GM12878 (cell line): ENCODE measurements around the gene SCMH1. TPM values are rescaled to one million over a fixed set of nuclear protein-coding genes. Genes with fewer than 3 reads are reported as not detected.

Experiments used
- BHLHE40 ChIP-seq, 2 experiments: fragments of 450-650 bp in 1 of 2; IDR thresholded peaks; 2 replicates each; pipeline ENCODE4 v1.6.1; 2011 to 2017; ENCODE audit warnings: low read depth in 2 of 2, borderline replicate concordance in 1 of 2, improper control_type of control experiment in 1 of 2, low read length in 1 of 2, mild to moderate bottlenecking in 1 of 2
- CHD1 ChIP-seq: IDR thresholded peaks from 2 replicates; pipeline ENCODE4 v1.6.1; 2012; ENCODE audit warnings: low read depth, low read length, improper control_type of control experiment
- CHD2 ChIP-seq: IDR thresholded peaks from 2 replicates; pipeline ENCODE4 v1.6.1; 2011; ENCODE audit warnings: low read depth, low read length, improper control_type of control experiment, borderline replicate concordance
- JUND ChIP-seq: IDR thresholded peaks from 2 replicates; pipeline ENCODE4 v1.6.1; 2012; ENCODE audit warnings: low read depth, mild to moderate bottlenecking, low read length, improper control_type of control experiment, moderate library complexity
- LARP7 ChIP-seq: fragments of 450-650 bp; IDR thresholded peaks from 2 replicates; pipeline ENCODE4 v1.6.1; 2017; ENCODE audit warnings: mild to moderate bottlenecking
- NBN ChIP-seq: fragments of 450-650 bp; IDR thresholded peaks from 2 replicates; pipeline ENCODE4 v1.6.1; 2016
- NFYA ChIP-seq: IDR thresholded peaks from 2 replicates; pipeline ENCODE4 v1.6.1; 2011; ENCODE audit warnings: low read depth, mild to moderate bottlenecking, low read length, improper control_type of control experiment, borderline replicate concordance
- NRF1 ChIP-seq: conservative IDR thresholded peaks from 2 replicates; pipeline ENCODE4 v1.6.1; 2011; ENCODE audit warnings: mild to moderate bottlenecking, low read depth, low read length, improper control_type of control experiment
- PAX8 ChIP-seq: fragments of 450-650 bp; IDR thresholded peaks from 2 replicates; pipeline ENCODE4 v1.6.1; 2017; ENCODE audit warnings: mild to moderate bottlenecking, moderate library complexity
- POLR2AphosphoS2 ChIP-seq: IDR thresholded peaks from 2 replicates; pipeline ENCODE4 v1.6.1; 2011; ENCODE audit warnings: low read depth, mild to moderate bottlenecking, low read length, improper control_type of control experiment, moderate library complexity
- POU2F2 ChIP-seq: IDR thresholded peaks from 3 replicates; pipeline ENCODE4 v1.6.1; 2011; ENCODE audit warnings: low read depth, mild to moderate bottlenecking, low read length, borderline replicate concordance
- SMAD1 ChIP-seq: fragments of 450-650 bp; IDR thresholded peaks from 2 replicates; pipeline ENCODE4 v1.6.1; 2018; ENCODE audit warnings: mild to moderate bottlenecking, low read depth; ENCODE audit not compliant: partially characterized antibody
- SP1 ChIP-seq: IDR thresholded peaks from one replicate; pipeline ENCODE4 v1.6.1; 2011; ENCODE audit warnings: low read depth, low read length
- SREBF1 ChIP-seq: IDR thresholded peaks from 2 replicates; pipeline ENCODE4 v1.6.1; 2012; ENCODE audit warnings: mild to moderate bottlenecking, low read length
- YBX1 ChIP-seq: fragments of 450-650 bp; IDR thresholded peaks from 2 replicates; pipeline ENCODE4 v1.6.1; 2016; ENCODE audit warnings: antibody characterized with exemption
- YY1 ChIP-seq: IDR thresholded peaks from 2 replicates; pipeline ENCODE4 v1.6.1; 2011; ENCODE audit warnings: low read depth, mild to moderate bottlenecking, low read length
- polyA plus RNA-seq, 11 experiments: library from polyadenylated mRNA; depleted of rRNA in 4 of 11; unstranded in 6 of 11; stranded (reverse) in 5 of 11; fragments of >200 nt; fragmentation: Nextera tagmentation in 4 of 11; fragmentation: Illumina TruSeq in 1 of 11; extraction: Ambion mirVana in 4 of 11; extraction: Trizol in 1 of 11; gene quantifications; 1 replicate in 1 of 11; 2 replicates in 10 of 11; pipeline versions ENCODE4 v1.2.1 to v1.2.3, GENCODE V29; 2011 to 2016; ENCODE audit warnings: inconsistent platforms in 2 of 11, missing spikeins in 2 of 11, low read depth in 1 of 11
- total RNA-seq, 4 experiments: library from RNA; depleted of rRNA in 3 of 4; stranded (reverse); fragments of >200 nt in 3 of 4; fragmentation: Illumina TruSeq in 1 of 4; extraction: Trizol in 1 of 4; gene quantifications; 2 replicates each; pipeline versions ENCODE4 v1.2.1 to v1.2.3, GENCODE V29; 2013 to 2021
- TF ChIP-seq, protein P1 (sequence below): fragments of 450-650 bp; formaldehyde crosslinking; IDR thresholded peaks from 2 replicates; pipeline ENCODE4 v1.4.0; 2022; ENCODE audit warnings: mild to moderate bottlenecking, moderate library complexity
- TF ChIP-seq, protein P2 (sequence below): fragments of 450-650 bp; IDR thresholded peaks from 2 replicates; pipeline ENCODE4 v1.6.1; 2017; ENCODE audit warnings: mild to moderate bottlenecking, moderate library complexity
- TF ChIP-seq, protein P3 (sequence below), 3 experiments: IDR thresholded peaks in 2 of 3; conservative IDR thresholded peaks in 1 of 3; 2 replicates each; pipeline ENCODE4 v1.5.1; 2011; ENCODE audit warnings: low read depth in 3 of 3, low read length in 3 of 3, mild to moderate bottlenecking in 3 of 3, control low read depth in 2 of 3, moderate library complexity in 2 of 3, inconsistent platforms in 1 of 3, mixed read lengths in 1 of 3; ENCODE audit not compliant: control insufficient read depth in 2 of 3, insufficient read depth in 1 of 3; ENCODE audit errors: extremely low read depth in 1 of 3
- TF ChIP-seq, protein P4 (sequence below): IDR thresholded peaks from 2 replicates; pipeline ENCODE4 v1.6.1; 2011; ENCODE audit warnings: low read depth, low read length, improper control_type of control experiment, borderline replicate concordance

The SCMH1 gene
- total and polyA plus RNA-seq, 10 of the 15 experiments (the other 5 are each of a cell fraction or from before 2014, with no cell fraction given): 7.5 to 44.1 (median 27.8) TPM

DNA sequence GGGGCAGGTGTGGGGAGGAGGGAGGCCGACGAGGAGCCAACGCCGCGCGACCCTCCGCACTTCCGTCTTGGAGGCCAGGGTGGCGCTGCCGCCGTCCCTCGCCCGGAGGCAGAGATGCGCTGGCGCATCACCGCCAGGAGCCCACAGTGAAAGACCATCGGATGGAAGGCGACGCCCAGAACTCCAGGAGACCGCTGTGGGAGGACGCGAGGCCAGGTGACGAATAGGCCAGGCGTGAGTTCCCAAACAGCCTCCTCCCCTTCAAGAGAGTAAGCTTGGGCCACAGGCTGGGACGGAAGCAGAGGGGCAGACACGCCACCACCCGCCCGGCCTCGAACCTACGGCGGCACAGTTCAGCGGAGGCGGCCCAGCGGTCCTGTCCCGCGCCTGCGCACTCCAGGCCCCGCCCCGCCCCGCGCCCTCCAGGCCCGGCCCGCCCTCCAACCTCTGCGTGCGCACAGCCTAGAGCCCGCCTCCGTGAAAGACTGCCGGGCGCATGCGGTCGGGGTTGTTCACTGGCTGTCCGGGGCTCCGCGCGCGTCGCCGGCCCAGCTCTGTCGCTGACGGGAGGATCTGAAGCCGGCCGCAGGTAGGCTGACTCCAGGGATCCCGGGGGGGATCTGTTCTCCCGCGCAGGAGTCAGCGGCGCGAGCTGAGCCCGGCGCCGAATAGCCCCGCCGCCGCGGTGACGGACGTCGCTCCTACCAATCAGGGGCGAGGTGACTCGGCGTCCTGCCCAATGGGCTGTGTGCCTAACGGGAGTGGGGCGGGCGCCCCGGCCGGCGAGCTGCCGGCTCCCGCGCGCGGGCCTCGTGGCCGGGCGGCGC, 262.7 kb downstream of the SCMH1 start, which contains the start of gene CTPS1 (continued):
- TF ChIP-seq SP1 (peak; percentile 95), BHLHE40 (IDR thresholded peaks at IDR 0.05; ENCODE audit: borderline replicate concordance in 1 of 2, low read depth in 2 of 2, low read length in 1 of 2) (no peak; a peak in 1 of 4 replicates), YBX1 (no peak), NFYA (no peak), YY1 (peak; percentile 8; the same call in 1 of the 2 replicates), PAX8 (no peak), CHD1 (no peak), POU2F2 (no peak; the same call in 2 of the 3 replicates), SMAD1 (no peak), NBN (peak; percentile 72), CHD2 (peak; percentile 88; the same call in 1 of the 2 replicates), LARP7 (peak; percentile 93), SREBF1 (no peak), POLR2AphosphoS2 (peak; percentile 50; the same call in 1 of the 2 replicates), JUND (no peak), NRF1 (peak; percentile 42)
- TF ChIP-seq, protein P1, sequence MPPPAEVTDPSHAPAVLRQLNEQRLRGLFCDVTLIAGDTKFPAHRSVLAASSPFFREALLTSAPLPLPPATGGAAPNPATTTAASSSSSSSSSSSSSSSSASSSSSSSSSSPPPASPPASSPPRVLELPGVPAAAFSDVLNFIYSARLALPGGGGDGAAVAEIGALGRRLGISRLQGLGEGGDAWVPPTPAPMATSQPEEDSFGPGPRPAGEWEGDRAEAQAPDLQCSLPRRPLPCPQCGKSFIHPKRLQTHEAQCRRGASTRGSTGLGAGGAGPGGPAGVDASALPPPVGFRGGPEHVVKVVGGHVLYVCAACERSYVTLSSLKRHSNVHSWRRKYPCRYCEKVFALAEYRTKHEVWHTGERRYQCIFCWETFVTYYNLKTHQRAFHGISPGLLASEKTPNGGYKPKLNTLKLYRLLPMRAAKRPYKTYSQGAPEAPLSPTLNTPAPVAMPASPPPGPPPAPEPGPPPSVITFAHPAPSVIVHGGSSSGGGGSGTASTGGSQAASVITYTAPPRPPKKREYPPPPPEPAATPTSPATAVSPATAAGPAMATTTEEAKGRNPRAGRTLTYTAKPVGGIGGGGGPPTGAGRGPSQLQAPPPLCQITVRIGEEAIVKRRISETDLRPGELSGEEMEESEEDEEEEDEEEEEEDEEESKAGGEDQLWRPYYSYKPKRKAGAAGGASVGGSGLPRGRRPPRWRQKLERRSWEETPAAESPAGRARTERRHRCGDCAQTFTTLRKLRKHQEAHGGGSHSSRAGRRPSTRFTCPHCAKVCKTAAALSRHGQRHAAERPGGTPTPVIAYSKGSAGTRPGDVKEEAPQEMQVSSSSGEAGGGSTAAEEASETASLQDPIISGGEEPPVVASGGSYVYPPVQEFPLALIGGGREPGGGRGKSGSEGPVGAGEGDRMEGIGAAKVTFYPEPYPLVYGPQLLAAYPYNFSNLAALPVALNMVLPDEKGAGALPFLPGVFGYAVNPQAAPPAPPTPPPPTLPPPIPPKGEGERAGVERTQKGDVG (CRISPR knock-in tag): no peak
- TF ChIP-seq, protein P2, sequence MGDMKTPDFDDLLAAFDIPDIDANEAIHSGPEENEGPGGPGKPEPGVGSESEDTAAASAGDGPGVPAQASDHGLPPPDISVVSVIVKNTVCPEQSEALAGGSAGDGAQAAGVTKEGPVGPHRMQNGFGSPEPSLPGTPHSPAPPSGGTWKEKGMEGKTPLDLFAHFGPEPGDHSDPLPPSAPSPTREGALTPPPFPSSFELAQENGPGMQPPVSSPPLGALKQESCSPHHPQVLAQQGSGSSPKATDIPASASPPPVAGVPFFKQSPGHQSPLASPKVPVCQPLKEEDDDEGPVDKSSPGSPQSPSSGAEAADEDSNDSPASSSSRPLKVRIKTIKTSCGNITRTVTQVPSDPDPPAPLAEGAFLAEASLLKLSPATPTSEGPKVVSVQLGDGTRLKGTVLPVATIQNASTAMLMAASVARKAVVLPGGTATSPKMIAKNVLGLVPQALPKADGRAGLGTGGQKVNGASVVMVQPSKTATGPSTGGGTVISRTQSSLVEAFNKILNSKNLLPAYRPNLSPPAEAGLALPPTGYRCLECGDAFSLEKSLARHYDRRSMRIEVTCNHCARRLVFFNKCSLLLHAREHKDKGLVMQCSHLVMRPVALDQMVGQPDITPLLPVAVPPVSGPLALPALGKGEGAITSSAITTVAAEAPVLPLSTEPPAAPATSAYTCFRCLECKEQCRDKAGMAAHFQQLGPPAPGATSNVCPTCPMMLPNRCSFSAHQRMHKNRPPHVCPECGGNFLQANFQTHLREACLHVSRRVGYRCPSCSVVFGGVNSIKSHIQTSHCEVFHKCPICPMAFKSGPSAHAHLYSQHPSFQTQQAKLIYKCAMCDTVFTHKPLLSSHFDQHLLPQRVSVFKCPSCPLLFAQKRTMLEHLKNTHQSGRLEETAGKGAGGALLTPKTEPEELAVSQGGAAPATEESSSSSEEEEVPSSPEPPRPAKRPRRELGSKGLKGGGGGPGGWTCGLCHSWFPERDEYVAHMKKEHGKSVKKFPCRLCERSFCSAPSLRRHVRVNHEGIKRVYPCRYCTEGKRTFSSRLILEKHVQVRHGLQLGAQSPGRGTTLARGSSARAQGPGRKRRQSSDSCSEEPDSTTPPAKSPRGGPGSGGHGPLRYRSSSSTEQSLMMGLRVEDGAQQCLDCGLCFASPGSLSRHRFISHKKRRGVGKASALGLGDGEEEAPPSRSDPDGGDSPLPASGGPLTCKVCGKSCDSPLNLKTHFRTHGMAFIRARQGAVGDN: peak; percentile 44; the same call in 1 of the 2 replicates
- TF ChIP-seq, protein P3, sequence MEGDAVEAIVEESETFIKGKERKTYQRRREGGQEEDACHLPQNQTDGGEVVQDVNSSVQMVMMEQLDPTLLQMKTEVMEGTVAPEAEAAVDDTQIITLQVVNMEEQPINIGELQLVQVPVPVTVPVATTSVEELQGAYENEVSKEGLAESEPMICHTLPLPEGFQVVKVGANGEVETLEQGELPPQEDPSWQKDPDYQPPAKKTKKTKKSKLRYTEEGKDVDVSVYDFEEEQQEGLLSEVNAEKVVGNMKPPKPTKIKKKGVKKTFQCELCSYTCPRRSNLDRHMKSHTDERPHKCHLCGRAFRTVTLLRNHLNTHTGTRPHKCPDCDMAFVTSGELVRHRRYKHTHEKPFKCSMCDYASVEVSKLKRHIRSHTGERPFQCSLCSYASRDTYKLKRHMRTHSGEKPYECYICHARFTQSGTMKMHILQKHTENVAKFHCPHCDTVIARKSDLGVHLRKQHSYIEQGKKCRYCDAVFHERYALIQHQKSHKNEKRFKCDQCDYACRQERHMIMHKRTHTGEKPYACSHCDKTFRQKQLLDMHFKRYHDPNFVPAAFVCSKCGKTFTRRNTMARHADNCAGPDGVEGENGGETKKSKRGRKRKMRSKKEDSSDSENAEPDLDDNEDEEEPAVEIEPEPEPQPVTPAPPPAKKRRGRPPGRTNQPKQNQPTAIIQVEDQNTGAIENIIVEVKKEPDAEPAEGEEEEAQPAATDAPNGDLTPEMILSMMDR (IDR thresholded peaks at IDR 0.05 in 2 of 3, conservative IDR thresholded peaks at IDR 0.05 in 1 of 3; ENCODE audit: control insufficient read depth in 2 of 3, extremely low read depth in 1 of 3, insufficient read depth in 1 of 3, low read depth in 3 of 3, low read length in 3 of 3): peak in 2 of 3 experiments; percentile 25 to 39; a peak in 2 of 6 replicates
- TF ChIP-seq, protein P4, sequence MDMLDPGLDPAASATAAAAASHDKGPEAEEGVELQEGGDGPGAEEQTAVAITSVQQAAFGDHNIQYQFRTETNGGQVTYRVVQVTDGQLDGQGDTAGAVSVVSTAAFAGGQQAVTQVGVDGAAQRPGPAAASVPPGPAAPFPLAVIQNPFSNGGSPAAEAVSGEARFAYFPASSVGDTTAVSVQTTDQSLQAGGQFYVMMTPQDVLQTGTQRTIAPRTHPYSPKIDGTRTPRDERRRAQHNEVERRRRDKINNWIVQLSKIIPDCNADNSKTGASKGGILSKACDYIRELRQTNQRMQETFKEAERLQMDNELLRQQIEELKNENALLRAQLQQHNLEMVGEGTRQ: no peak
